ENCODE measurements around the gene CDHR1.

DNA sequence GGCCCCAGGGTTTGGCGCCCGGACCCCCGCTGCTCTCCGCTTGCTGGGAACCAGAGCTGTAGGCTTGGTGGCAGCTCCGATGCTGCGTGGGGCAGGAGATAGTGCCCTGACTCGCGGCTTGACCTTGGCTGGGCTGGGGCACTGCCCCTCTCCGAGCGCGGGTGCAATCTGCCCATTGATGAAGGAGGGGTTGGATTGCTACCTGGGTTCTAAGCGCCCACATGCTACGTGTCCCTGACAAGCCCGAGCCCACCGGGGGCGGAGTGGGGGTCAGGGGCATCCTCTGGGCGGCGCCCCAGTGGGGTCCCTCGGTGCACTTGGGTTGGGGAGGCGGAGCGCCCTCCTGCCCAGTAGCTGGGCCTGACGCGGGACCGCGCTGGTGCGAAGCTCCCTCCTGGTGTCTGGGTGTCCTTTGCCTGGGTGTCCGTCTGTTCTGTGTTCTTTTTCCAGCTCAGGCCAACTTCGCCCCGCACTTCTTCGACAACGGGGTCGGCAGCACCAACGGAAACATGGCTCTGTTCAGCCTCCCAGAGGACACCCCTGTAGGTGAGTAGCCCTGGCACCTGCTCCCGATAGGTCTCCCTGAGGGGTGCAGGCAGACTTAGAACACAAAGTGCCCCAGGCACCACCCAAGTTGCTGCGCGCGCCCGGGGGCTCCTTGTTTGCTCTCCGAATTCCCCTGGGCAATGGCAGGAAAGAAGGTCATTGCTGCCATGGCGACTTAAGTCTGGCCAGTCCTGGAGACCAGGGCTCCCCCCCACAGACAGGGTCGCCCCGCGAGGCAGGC, 900 bp downstream of the CDHR1 start:
- TF ChIP-seq POLR2A (IDR thresholded peaks at IDR 0.05) (no peak), POLR2AphosphoS5 (IDR thresholded peaks at IDR 0.05) (no peak)
- TF ChIP-seq, protein P1, sequence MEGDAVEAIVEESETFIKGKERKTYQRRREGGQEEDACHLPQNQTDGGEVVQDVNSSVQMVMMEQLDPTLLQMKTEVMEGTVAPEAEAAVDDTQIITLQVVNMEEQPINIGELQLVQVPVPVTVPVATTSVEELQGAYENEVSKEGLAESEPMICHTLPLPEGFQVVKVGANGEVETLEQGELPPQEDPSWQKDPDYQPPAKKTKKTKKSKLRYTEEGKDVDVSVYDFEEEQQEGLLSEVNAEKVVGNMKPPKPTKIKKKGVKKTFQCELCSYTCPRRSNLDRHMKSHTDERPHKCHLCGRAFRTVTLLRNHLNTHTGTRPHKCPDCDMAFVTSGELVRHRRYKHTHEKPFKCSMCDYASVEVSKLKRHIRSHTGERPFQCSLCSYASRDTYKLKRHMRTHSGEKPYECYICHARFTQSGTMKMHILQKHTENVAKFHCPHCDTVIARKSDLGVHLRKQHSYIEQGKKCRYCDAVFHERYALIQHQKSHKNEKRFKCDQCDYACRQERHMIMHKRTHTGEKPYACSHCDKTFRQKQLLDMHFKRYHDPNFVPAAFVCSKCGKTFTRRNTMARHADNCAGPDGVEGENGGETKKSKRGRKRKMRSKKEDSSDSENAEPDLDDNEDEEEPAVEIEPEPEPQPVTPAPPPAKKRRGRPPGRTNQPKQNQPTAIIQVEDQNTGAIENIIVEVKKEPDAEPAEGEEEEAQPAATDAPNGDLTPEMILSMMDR (IDR thresholded peaks at IDR 0.05): no peak
